ENCODE data around the gene RIOK2.
A peak's percentile ranks its signal among the peaks of the same experiment; 100 is the strongest.
"Not testable (repeated sequence)": the region's sequence is repeated elsewhere in the genome, so short reads cannot be mapped to it uniquely, and the experiment has no call there.

RIOK2 gene

GRCh38 chr5:97142521-97143254, 40.4 kb downstream of the RIOK2 start, which contains the start of gene LIX1:
TSS of gene LIX1 (minus strand) at chr5:97142611. CDS start at chr5:97142576, 35 bp downstream.
- DNase-seq (ENCODE audit: low read depth) = no peak

GRCh38 chr5:97141539-97141938, 41.5 kb downstream of the RIOK2 start:
- no peak for TF ChIP-seq CTCF (IDR thresholded peaks at IDR 0.05; ENCODE audit: control insufficient read depth, insufficient read depth, low read depth, low read length, missing control alignments)
- no peak overlapping the region for H3K4me3 ChIP-seq (ENCODE audit: control insufficient read depth, low read depth, low read length)

More at GRCh38 chr5:97142521-97143254, 40.4 kb downstream of the RIOK2 start, which contains the start of gene LIX1:
- TF ChIP-seq CTCF (IDR thresholded peaks at IDR 0.05; ENCODE audit: control insufficient read depth, insufficient read depth, low read depth, low read length, missing control alignments) = peak; percentile 61
- no peak within 1 kb of the TSS for H3K4me3 ChIP-seq (ENCODE audit: control insufficient read depth, low read depth, low read length)

GRCh38 chr5:97141031-97141430, 42.0 kb downstream of the RIOK2 start:
- no peak for TF ChIP-seq CTCF (IDR thresholded peaks at IDR 0.05; ENCODE audit: control insufficient read depth, insufficient read depth, low read depth, low read length, missing control alignments)
- no peak for DNase-seq (ENCODE audit: low read depth)
- H3K4me3 ChIP-seq (ENCODE audit: control insufficient read depth, low read depth, low read length) = no peak overlapping the region

More at GRCh38 chr5:97141539-97141938, 41.5 kb downstream of the RIOK2 start:
- no peak for DNase-seq (ENCODE audit: low read depth)

GRCh38 chr5:97140250-97140649, 42.8 kb downstream of the RIOK2 start:
- not testable (repeated sequence) for DNase-seq (ENCODE audit: low read depth); H3K4me3 ChIP-seq (ENCODE audit: control insufficient read depth, low read depth, low read length)

- DNase-seq (ENCODE audit: low read depth) = no peak
- TF ChIP-seq CTCF (IDR thresholded peaks at IDR 0.05; ENCODE audit: control insufficient read depth, insufficient read depth, low read depth, low read length, missing control alignments) = no peak
- H3K4me3 ChIP-seq (ENCODE audit: control insufficient read depth, low read depth, low read length) = no peak overlapping the region
These were observed 46.6 kb downstream of the RIOK2 start for GRCh38 chr5:97136475-97136874.

GRCh38 chr5:97135868-97136267, 47.2 kb downstream of the RIOK2 start:
- DNase-seq (ENCODE audit: low read depth) = no peak
- no peak for TF ChIP-seq CTCF (IDR thresholded peaks at IDR 0.05; ENCODE audit: control insufficient read depth, insufficient read depth, low read depth, low read length, missing control alignments)
- no peak overlapping the region for H3K4me3 ChIP-seq (ENCODE audit: control insufficient read depth, low read depth, low read length)

- no peak for DNase-seq (ENCODE audit: low read depth)
- no peak overlapping the region for H3K4me3 ChIP-seq (ENCODE audit: control insufficient read depth, low read depth, low read length)
These were observed 48.4 kb downstream of the RIOK2 start for GRCh38 chr5:97134634-97135033.

More at GRCh38 chr5:97134634-97135033, 48.4 kb downstream of the RIOK2 start:
- TF ChIP-seq CTCF (IDR thresholded peaks at IDR 0.05; ENCODE audit: control insufficient read depth, insufficient read depth, low read depth, low read length, missing control alignments) = no peak
